Right atrium auricular region (tissue), 2 donors: ENCODE data around the gene ZNF766. TPM values are rescaled to one million over a fixed set of nuclear protein-coding genes. Genes with fewer than 3 reads are reported as not detected.
"Not testable (repeated sequence)": the region's sequence is repeated elsewhere in the genome, so short reads cannot be mapped to it uniquely, and the experiment has no call there.

Experiments
- DNase-seq: peaks from one replicate; pipeline ENCODE4 v3.0.0-alpha.2; 2019; ENCODE audit warnings: low spot score
- H3K27ac ChIP-seq, 2 donors: fragments of 200-600 bp; sonication (generic); 1 replicate in 1 of 2; 2 replicates in 1 of 2; pipeline ENCODE4 v1.5.1; 2016 to 2019
- H3K27me3 ChIP-seq, 2 donors: fragments of 200-600 bp; sonication (generic); one replicate each; pipeline versions ENCODE4 v1.5.1 to v1.6.0; 2017 to 2019
- H3K36me3 ChIP-seq: fragments of 200-600 bp; sonication (generic); one replicate; pipeline ENCODE4 v1.5.1; 2016
- H3K4me1 ChIP-seq, 2 donors: fragments of 200-600 bp; sonication (generic); one replicate each; pipeline versions ENCODE4 v1.5.1 to v1.6.0; 2017 to 2019
- H3K4me3 ChIP-seq, 2 donors: fragments of 200-600 bp; sonication (generic); 1 replicate in 1 of 2; 2 replicates in 1 of 2; pipeline ENCODE4 v1.5.1; 2017 to 2019; ENCODE audit warnings: mild to moderate bottlenecking in 1 of 2, moderate library complexity in 1 of 2
- H3K9me3 ChIP-seq, 2 donors: fragments of 200-600 bp; sonication (generic); one replicate each; pipeline ENCODE4 v1.5.1; 2019
- total RNA-seq, 2 donors: library from RNA; depleted of rRNA; stranded (reverse); fragments of >200 nt; gene quantifications; one replicate each; pipeline ENCODE4 v1.1.0, GENCODE V29; 2016
- TF ChIP-seq, protein P1 (sequence below), 2 donors: fragments of 200-600 bp; sonication (generic); IDR thresholded peaks; one replicate each; pipeline ENCODE4 v1.5.1; 2019; ENCODE audit warnings: antibody characterized with exemption in 2 of 2

Gene ZNF766
- total RNA-seq, 2 donors from 2014 or later = 4.1 to 5.0 TPM

GRCh38 chr19:52248241-52248640 lies 21.1 kb upstream of the ZNF766 start:
- TF ChIP-seq, protein P1, sequence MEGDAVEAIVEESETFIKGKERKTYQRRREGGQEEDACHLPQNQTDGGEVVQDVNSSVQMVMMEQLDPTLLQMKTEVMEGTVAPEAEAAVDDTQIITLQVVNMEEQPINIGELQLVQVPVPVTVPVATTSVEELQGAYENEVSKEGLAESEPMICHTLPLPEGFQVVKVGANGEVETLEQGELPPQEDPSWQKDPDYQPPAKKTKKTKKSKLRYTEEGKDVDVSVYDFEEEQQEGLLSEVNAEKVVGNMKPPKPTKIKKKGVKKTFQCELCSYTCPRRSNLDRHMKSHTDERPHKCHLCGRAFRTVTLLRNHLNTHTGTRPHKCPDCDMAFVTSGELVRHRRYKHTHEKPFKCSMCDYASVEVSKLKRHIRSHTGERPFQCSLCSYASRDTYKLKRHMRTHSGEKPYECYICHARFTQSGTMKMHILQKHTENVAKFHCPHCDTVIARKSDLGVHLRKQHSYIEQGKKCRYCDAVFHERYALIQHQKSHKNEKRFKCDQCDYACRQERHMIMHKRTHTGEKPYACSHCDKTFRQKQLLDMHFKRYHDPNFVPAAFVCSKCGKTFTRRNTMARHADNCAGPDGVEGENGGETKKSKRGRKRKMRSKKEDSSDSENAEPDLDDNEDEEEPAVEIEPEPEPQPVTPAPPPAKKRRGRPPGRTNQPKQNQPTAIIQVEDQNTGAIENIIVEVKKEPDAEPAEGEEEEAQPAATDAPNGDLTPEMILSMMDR (IDR thresholded peaks at IDR 0.05) = peak; percentile 21 to 62
- no peak for DNase-seq
- no peaks in the 10 kb centered on the region for H3K9me3 ChIP-seq

GRCh38 chr19:52258426-52258825 lies 11.0 kb upstream of the ZNF766 start:
- H3K27ac ChIP-seq = no peak overlapping the region
- TF ChIP-seq, protein P1 (IDR thresholded peaks at IDR 0.05) = no peak
- H3K36me3 ChIP-seq = no peaks in the 10 kb centered on the region
- H3K4me1 ChIP-seq = no peaks in the 10 kb centered on the region
- H3K27me3 ChIP-seq = no peaks in the 10 kb centered on the region
- no peak for DNase-seq
- no peaks in the 10 kb centered on the region for H3K9me3 ChIP-seq
- no peak overlapping the region for H3K4me3 ChIP-seq

More at GRCh38 chr19:52248241-52248640, 21.1 kb upstream of the ZNF766 start:
- Histone ChIP-seq H3K4me1 (no peaks in the 10 kb centered on the region), H3K36me3 (no peaks in the 10 kb centered on the region), H3K27ac (no peak overlapping the region), H3K4me3 (no peak overlapping the region), H3K27me3 (no peaks in the 10 kb centered on the region)

- not testable (repeated sequence) for H3K36me3 ChIP-seq, DNase-seq, H3K27ac ChIP-seq, H3K27me3 ChIP-seq, H3K9me3 ChIP-seq, H3K4me3 ChIP-seq
- peaks cover 0 to 11% of the 10 kb centered on the region in 2 donors for H3K4me1 ChIP-seq
Observed at GRCh38 chr19:52265556-52265955, 3.8 kb upstream of the ZNF766 start.

- Histone ChIP-seq H3K27ac (peak overlapping the region; percentile 94 to 96), H3K4me1 (peaks cover 0 to 20% of the 10 kb centered on the region in 2 donors), H3K36me3 (no peaks in the 10 kb centered on the region), H3K4me3 (peak overlapping the region; percentile 88 to 89), H3K9me3 (no peaks in the 10 kb centered on the region), H3K27me3 (no peaks in the 10 kb centered on the region)
- TF ChIP-seq, protein P1 (IDR thresholded peaks at IDR 0.05) = no peak
- no peak for DNase-seq
Observed at GRCh38 chr19:52270266-52270885, 989 bp downstream of the ZNF766 start.

- H3K36me3 ChIP-seq = no peaks in the 10 kb centered on the region
- DNase-seq = no peak
- no peak overlapping the region for H3K4me3 ChIP-seq
- peaks cover 0 to 20% of the 10 kb centered on the region in 2 donors for H3K4me1 ChIP-seq
- H3K27me3 ChIP-seq = no peaks in the 10 kb centered on the region
- H3K9me3 ChIP-seq = no peaks in the 10 kb centered on the region
- TF ChIP-seq, protein P1 (IDR thresholded peaks at IDR 0.05) = no peak
- no peak overlapping the region for H3K27ac ChIP-seq
Observed at GRCh38 chr19:52273301-52273700, 3.9 kb downstream of the ZNF766 start.

DNA sequence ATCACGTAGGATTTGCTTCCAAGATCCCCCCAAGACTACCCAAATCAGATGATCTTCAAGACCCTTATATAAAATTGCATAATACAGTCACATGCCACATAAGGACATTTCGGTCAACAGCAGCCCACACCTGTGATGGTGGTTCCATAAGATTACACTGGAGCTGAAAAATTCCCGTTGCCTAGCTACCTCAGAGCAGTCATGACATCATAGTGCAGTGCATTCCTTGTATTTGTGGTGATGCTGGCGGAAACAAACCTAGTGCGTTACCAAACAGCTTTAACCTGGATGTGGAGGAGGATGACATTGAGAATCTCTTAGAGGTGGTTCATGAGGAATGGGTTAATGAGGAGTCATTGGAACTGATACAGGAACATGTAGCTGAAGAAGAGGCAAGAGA lies 4.8 kb downstream of the ZNF766 start:
- Histone ChIP-seq H3K27ac (no peak overlapping the region), H3K9me3 (no peaks in the 10 kb centered on the region), H3K4me1 (peaks cover 0 to 14% of the 10 kb centered on the region in 2 donors), H3K27me3 (no peaks in the 10 kb centered on the region), H3K4me3 (no peak overlapping the region), H3K36me3 (no peaks in the 10 kb centered on the region)
- DNase-seq = no peak
- TF ChIP-seq, protein P1 (IDR thresholded peaks at IDR 0.05) = no peak
